HG02852 (cell line): ENCODE results near the gene SP1.
A peak's percentile ranks its signal among the peaks of the same experiment; 100 is the strongest.
"Not testable (repeated sequence)": the region's sequence is repeated elsewhere in the genome, so short reads cannot be mapped to it uniquely, and the experiment has no call there.

ENCODE experiments used
- ATAC-seq: cut with Tn5 transposase; IDR thresholded peaks from one replicate; pipeline ENCODE4 v1.9.1; 2021; ENCODE audit warnings: mild to moderate bottlenecking, moderate library complexity; ENCODE audit not compliant: unreplicated experiment

The SP1 gene

DNA sequence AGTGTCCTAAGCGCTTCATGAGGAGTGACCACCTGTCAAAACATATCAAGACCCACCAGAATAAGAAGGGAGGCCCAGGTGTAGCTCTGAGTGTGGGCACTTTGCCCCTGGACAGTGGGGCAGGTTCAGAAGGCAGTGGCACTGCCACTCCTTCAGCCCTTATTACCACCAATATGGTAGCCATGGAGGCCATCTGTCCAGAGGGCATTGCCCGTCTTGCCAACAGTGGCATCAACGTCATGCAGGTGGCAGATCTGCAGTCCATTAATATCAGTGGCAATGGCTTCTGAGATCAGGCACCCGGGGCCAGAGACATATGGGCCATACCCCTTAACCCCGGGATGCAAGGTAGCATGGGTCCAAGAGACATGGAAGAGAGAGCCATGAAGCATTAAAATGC lies 31.0 kb downstream of the SP1 start:
- ATAC-seq, result no peak

DNA sequence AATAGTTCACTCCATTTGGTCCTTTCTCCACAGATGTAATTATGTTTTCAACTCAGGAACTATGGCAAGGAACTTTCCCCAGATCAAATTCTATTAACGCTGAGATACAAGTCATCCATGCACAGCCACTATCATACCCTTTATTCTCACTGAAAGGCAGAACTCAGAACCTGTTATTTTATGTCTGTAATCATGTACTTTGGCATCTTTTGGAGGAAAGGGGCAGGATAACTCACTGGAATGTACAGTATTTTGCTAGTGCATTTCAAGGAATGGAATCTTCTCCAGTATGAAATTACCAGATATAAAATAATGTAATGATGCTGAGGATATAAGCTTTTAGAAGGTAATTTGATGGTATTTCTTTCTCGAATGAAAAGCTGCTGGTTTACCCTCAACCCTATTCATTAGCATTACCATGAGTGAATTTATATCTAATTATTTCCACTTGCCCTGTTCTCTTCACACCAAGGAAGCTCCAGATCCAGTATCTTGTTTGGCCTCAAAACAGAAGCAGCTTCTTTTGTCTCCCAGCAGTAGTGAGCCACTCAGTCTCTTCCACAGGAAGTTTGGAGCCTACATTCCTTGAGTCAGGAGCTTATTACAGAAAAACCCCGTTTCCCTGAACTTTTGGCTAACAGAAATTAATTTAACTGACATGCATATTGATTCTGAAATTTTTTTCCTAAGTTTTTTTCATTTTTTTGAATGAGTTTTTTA lies 33.7 kb downstream of the SP1 start:
- ATAC-seq, result no peak

- no peak for ATAC-seq
Observed at GRCh38 chr12:53414756-53415417, 34.9 kb downstream of the SP1 start.

GRCh38 chr12:53415752-53416389 lies 35.9 kb downstream of the SP1 start:
- not testable (repeated sequence) for ATAC-seq

GRCh38 chr12:53417291-53417816 lies 37.4 kb downstream of the SP1 start:
- not testable (repeated sequence) for ATAC-seq

DNA sequence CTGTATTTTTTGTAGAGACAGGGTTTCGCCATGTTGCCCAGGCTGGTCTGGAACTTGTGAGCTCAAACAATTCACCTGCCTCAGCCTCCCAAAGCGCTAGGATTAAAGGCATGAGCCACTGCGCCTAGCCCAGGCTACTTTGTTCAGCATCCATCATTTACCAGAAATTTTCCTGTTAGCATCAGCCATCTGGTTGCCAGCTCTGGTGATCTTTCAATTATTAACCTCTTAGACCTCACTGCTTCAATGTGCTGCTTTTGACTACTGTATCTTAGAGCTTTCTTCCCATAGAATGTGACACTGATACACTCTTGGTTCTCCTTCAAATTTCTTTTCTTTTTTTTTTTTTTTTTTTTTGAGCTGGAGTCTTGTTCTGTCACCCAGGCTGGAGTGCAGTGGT lies 38.2 kb downstream of the SP1 start:
- no peak for ATAC-seq

DNA sequence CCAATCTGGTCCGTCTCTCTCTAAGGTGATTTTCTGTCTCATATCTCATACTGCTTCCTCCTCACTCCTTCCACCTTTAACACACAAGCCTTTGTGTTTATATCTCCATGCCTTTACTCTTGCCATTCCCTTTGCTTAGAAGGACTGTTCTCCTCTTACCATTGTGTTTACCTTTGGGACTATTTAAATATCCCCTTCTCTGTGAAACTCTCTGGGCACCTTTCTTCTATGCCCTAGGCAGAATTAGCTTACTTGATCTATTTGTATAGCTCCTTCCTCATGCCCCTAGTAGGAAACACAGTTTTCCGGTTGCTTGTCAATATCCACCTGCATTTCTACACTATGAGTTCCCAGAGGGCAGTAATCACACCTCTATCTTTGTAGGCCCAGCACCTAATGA lies 39.8 kb downstream of the SP1 start:
- ATAC-seq, result no peak

GRCh38 chr12:53422247-53422646 lies 42.3 kb downstream of the SP1 start:
- ATAC-seq, result not testable (repeated sequence)

DNA sequence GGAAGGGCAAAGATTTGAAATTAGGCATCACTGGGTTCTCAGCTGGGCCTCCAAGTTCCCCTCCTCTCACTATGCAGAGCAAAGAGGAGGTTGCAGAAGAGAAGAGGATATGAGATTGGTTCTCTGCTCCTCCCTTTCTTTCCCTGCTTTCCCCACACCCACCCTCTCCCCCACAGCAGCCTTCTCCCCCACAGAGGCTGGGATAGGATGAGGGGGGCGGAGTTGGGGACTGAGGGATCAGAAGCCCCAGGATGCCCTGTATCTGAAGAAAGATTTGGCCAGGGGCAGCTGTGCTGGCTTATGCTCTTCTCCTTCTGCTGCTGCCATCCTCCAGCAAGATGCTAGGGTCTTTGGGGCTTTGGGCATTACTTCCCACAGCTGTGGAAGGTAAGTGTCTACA lies 43.6 kb downstream of the SP1 start, which contains the start of gene AMHR2:
AMHR2 (plus strand) TSS at position 259 of the 400 bp plus-strand sequence; CDS start at position 339, 80 bp downstream.
- no peak for ATAC-seq

- no peak for ATAC-seq
Observed at GRCh38 chr12:53424626-53425514, 44.9 kb downstream of the SP1 start.

DNA sequence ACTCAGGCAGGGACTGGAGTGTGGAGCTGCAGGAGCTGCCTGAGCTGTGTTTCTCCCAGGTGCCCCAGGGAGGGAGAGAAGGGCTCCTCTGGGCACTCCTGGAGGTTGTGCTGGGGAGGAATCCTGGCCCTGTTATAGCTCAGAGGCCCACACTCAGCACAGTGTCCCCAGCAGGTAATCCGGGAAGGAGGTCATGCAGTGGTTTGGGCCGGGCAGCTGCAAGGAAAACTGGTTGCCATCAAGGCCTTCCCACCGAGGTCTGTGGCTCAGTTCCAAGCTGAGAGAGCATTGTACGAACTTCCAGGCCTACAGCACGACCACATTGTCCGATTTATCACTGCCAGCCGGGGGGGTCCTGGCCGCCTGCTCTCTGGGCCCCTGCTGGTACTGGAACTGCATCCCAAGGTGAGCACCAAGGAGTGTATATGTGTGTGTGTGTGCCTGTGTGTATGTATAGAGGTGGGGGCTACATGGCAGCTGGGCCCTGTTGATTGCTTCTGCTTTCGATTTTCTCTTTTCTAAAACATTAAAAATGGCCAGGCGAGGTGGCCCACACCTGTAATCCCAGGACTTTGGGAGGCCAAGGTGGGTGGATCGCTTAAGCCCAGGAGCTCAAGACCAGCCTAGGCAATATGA lies 45.7 kb downstream of the SP1 start:
- no peak for ATAC-seq

DNA sequence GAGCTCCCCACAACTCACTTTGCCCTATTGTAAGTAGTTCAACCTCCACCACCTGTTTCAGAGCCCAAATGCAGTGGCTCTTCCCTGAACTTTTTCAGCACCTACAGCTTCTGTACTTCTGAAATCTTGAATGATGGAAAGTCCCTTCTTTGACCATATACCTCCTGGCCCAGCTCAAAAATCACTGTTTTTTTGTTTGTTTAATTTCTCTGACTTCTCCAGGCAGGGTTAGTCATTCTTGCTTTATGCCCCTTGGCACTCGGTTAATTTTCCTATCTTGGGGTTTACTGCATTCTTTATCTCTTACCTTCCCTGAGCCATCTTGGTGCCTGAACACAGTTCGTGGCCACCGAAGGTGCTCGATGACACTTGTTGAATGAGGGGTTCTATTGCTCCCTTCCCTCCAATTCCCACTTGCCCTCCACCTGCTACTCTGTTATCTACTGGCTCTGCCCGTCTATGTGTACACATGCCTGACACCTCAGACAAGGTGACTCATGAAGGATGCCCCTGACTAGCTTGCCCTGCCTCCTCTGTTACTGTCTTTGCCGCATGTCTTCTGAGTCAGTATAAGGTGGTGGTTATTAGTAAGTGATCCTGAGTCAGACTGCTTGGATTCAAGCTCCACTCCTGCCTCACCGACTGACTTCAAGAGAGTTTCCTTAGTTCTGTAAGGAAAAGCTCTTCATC lies 48.1 kb downstream of the SP1 start:
- no peak for ATAC-seq

GRCh38 chr12:53428741-53429140 lies 48.8 kb downstream of the SP1 start:
- no peak for ATAC-seq

DNA sequence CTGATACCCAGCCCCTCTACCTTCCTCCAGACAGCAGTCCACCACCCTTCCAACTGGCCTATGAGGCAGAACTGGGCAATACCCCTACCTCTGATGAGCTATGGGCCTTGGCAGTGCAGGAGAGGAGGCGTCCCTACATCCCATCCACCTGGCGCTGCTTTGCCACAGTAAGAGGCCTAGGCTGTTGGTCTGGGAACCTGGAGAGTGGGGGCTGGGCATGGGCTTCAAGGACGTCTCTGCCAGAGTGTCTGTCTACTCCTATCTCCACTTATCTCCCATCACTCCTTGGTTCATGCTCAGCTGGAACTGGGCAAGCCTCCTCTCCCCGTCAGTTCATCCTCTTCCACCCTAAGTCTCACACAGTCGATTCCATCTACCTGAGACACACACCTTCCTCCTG lies 50.1 kb downstream of the SP1 start:
- ATAC-seq, result no peak

- no peak for ATAC-seq
Observed at GRCh38 chr12:53431187-53431586, 51.2 kb downstream of the SP1 start.

DNA sequence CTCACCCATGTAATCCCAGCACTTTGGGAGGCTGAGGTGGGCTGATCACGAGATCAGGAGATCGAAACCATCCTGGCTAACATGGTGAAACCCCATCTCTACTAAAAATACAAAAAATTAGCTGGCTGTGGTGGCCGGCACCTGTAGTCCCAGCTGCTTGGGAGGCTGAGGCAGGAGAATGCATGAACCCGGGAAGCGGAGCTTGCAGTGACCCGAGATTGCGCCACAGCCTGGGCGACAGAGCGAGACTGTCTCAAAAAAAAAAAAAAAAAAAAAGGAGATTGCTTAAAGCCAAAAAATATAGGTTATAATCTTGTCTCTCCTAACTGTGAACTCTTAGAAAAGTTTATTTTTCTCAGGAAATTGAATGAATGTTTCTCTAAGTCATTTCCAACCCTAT lies 55.4 kb downstream of the SP1 start:
- not testable (repeated sequence) for ATAC-seq

DNA sequence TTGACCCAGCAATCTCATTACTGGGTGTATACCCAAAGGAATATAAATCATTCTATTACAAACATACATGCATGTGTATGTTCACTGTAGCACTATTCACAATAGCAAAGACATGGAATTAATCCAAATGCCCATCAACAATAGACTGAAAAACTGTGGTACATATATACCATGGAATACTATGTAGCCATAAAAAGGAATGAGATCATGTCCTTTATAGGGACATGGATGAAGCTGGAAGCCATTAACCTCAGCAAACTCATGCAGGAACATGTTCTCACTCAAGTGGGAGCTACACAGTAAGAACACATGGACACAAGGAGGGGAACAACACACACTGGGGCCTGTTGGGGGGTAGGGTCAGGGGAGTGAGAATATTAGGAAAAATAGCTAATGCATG lies 59.6 kb downstream of the SP1 start:
- ATAC-seq, result not testable (repeated sequence)

GRCh38 chr12:53441040-53441833 lies 61.3 kb downstream of the SP1 start, which contains the start of gene PRR13:
TSS of gene PRR13 (plus strand) at chr12:53441734. CDS start at chr12:53442715, 981 bp downstream.
- peak; percentile 96 for ATAC-seq

- ATAC-seq, result no peak
Observed at GRCh38 chr12:53443955-53444354, 64.0 kb downstream of the SP1 start.
